Stimulated activated CD4-positive, alpha-beta T cell treated with anti-CD3 and anti-CD28 coated beads, Interleukin-4, amount 100 ng/mL, for 24 hours (primary cell): ENCODE measurements around the gene BICRAL.
"Not testable (repeated sequence)": the region's sequence is repeated elsewhere in the genome, so short reads cannot be mapped to it uniquely, and the experiment has no call there.

Experiments used
- DNase-seq: peaks from one replicate; pipeline ENCODE4 v3.0.0-alpha.2; 2020

The BICRAL gene

GRCh38 chr6:42781796-42782688 lies at the start of gene BICRAL:
Gene BICRAL, plus strand, starts transcription at chr6:42782052. Its CDS starts 39,971 bp downstream, at chr6:42822023.
- DNase-seq: peak; percentile 78

GRCh38 chr6:42733867-42734481 lies 47.9 kb upstream of the BICRAL start:
- not testable (repeated sequence) for DNase-seq

DNA sequence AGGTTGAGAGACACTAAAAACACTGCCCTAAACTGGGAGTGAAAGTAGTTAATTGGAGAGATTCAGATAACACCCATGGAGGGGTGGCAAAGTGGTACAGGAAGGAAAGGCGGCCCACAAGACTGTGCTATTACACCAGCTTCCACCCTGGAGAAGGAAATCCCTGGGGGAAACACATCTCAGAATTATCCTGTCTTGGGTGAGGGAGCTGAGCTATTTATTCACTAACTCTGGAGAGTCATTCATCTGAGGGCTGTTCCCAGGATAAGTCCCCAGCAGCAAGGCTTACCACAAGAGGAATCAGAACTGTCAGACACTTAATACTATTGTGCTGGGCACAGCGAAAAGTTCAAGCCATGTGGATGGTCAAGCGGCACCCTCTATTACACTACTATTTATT lies 45.9 kb upstream of the BICRAL start:
- no peak for DNase-seq

DNA sequence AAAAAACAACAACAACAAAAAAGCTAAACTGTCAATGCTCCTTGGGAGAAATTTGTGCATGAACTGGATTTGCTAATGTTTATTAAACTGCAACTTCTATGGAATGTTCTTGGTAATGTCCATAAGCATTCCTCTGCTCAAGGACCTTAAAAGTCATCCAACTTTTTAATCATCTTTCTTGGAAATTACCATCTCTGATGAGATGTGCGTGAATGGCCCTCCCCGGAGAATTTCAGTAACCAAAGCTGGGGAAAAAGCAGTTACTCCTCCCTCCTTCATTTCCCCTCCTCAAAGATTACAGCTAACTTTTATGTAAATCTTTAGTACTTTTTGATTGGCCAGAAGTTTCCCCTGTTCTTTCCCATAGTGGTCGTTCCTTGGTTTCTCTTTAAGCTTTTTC lies 41.1 kb upstream of the BICRAL start:
- DNase-seq: no peak

- DNase-seq: no peak
Observed at GRCh38 chr6:42742116-42742894, 39.5 kb upstream of the BICRAL start.

GRCh38 chr6:42744351-42744893 lies 37.4 kb upstream of the BICRAL start:
- no peak for DNase-seq

- peak; percentile 19 for DNase-seq
Observed at GRCh38 chr6:42745083-42745639, 36.7 kb upstream of the BICRAL start.

DNA sequence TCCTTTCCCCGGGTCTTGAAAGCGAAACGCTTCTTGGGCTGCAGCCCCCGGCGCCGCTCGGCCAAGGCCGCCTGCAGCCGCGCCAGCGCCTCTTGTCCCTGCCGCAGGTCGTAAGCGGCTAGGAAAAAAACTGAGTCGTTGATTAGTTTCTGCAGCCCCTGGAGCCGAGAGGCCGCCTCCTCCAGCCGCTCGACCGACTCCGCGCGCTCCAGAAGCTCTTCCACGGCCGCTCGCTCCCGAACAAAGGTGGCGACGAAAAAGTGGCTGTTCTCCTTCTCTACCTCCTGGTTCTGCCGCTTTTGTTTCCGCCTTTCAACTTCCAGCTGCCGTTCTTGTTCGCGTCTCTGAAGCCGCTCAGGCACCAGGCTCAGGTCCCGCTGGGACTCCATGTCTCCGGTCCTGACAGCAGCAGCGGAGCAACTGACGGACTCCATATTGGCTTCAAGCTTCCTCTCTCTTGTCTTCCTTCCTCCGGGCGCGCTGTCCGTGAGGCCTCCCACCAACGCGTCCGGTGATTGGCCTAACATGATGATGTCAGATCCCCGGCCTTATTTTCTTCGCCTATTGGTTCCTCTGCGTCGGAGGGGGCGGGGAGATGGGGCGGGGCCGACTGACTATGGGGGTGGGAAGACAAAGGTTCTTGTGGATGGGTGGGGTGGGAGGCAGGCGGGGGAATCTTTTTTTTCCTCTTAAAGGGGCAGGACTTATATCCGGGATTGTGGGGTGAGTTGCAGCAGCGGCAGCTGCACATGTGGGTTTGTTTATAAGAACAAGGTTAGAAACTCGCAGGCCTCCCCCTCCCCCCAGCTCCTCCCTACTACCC lies 36.0 kb upstream of the BICRAL start, which contains the start of gene TBCC:
TSS of gene TBCC (minus strand) at position 464 of the 823 bp plus-strand sequence. CDS start at position 434, 30 bp downstream.
- peak; percentile 95 for DNase-seq

GRCh38 chr6:42746463-42747391 lies 35.1 kb upstream of the BICRAL start:
- DNase-seq: peak; percentile 81

DNA sequence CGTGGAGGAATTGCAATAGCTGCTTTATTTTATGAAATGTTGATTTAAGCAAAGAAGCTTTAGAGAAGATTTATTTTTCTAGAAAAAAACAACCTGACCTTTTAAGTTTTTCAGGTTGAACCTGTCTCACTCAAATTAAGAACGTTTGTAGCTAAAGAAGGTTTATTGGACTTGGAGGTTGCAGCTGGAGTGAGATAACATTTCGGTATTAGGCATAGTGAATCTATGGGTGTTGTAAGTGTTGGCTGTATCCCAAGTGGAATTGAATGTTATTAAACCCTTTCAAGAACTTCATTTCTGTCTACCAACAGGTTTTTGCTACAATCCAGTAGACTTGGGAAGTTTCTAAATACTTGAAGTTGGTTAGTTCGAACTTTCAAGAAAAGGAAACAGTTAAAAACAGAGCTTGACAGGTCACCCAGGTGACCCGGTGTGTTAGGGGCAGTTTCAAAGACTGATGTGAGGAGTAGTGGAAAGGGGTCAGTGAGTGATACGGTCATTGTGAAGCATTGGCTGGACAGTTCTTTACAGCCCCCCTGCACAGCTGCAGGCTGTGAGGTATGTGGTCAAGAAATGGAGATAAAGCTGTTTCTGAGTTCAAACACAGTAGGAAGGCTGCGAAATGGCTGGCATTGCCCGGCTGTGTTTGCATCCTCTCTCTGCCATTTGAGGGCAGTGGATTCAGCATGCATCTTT lies 33.5 kb upstream of the BICRAL start:
- DNase-seq: no peak

- DNase-seq: no peak
Observed at GRCh38 chr6:42751055-42751454, 30.8 kb upstream of the BICRAL start.

DNA sequence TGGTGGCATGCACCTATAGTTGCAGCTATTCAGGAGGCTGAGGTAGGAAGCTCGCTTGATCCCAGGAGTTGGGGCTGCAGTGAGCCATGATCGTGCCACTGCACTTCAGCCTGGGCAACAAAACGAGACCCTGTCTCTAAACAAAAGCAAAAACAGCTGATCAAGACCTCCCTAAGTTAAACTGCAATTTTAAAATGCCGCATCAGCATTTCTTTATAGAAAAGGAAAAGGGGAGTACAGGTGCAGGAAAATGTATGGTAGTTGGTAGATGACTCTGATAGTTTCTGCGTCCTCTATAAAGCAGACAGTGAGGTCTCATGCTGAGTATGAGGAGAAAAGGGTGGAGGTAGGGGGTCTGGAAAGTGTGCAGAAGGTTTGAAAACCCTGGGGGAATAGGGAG lies 27.1 kb upstream of the BICRAL start:
- no peak for DNase-seq

DNA sequence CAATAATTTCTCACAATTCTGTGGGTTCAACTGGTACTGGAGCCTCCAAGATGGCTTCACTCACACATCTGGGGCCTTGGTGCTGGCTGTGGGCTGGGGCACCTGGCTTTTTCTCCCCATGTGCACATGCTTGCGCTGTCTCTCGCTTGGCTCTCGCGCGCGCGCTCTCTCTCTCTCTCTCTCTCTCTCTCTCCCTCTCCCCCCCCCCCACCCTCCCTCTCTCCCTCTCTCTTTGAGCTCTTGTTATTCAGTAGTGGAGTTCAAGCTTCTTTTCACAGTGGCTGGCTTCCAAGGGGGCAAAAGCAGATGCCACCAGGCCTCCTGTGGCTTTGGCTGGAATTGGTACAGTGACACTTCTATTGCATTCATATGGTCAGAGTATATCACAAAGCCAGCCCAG lies 25.1 kb upstream of the BICRAL start:
- no peak for DNase-seq

DNA sequence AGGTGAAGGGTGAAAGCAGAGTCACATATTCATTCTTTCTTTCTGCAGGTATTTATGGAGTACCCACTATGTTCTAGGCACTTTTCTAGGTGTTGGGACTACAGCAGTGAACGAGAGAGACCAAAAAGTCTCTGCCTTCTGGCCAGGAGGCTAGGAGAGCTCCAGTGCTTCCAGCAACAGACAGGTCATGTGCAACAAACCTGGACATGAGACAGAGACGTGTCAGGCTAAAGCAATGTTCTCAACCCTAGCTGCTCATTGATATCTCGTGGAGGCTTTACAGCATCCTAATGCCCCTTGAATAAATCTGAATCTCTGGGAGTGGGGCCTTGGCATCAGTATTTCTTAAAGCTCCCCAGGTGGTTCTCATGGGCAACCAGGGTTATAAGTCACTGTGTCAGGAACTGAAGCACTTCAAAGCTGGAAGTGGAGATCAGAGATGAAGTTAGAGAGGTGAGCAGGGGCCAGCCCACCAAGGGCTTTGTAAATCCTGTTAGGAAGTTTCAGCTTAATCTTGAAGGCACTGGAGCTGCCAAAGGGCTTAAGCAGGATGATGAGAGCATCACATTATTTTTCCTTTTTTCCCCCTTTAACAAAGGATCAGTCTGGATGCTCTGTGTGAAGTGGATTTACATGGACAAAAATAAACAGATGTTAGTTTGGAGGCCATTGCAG lies 23.0 kb upstream of the BICRAL start:
- no peak for DNase-seq

GRCh38 chr6:42761287-42762067 lies 20.4 kb upstream of the BICRAL start:
- DNase-seq: no peak

GRCh38 chr6:42762426-42762859 lies 19.4 kb upstream of the BICRAL start:
- no peak for DNase-seq

- DNase-seq: no peak
Observed at GRCh38 chr6:42762950-42763349, 18.9 kb upstream of the BICRAL start.

DNA sequence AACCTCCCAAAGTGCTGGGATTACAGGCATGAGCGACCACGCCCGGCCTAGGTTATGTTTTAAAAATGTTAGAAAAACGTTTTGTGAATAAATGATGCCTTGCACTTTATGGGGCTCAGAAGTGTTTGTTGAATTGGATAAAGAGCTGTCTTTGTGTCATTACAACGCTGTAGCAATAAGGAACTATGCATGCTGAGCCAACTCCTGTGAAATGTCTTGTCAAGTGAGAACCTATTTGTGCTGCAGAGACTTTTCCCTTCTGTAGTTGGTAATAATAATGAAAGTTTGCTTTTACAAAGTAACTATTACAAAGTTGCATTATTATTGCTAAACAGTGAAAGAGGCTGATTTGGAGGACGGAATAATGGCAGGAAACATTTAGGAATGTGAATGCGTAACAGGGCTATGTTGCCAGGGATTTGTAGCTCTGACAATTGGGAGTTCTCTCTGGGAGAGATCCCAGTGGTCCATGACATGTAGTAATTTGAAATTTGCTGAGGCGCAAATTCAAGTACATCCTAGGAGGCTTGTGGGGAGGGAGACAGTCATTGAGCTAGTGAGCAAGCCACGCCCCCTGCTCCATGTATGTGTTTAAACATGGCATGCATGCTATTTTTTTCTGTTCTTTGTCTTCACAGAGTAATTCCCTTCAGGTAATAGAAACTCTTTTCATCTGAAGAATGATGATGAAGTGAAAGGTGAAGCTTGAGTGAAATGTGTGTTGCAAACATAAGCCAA lies 16.8 kb upstream of the BICRAL start:
- DNase-seq: no peak
